IMR-90 (cell line): Measurements from ENCODE around the gene PCBP3. TPM values are rescaled to one million over a fixed set of nuclear protein-coding genes. Genes with fewer than 3 reads are reported as not detected.

Experiments used
- ATAC-seq: fragments of 200-7000 bp; cut with Tn5 transposase; 2 replicates; pipeline ENCODE4 v1.9.1; 2020; ENCODE audit warnings: low read depth, mild to moderate bottlenecking, moderate library complexity
- BruUV-seq: library from RNA; stranded (reverse); fragments of 400-500 nt; replicated peaks from 2 replicates; lab custom pipeline; 2021; lab: Mats Ljungman, UMichigan
- CTCF ChIA-PET: fragments of 300-600 bp; formaldehyde crosslinking; extraction: SDS; loops from one replicate; lab custom pipeline; 2021; ENCODE audit warnings: antibody characterized with exemption; lab: Yijun Ruan, JAX
- POLR2A ChIA-PET: fragments of 300-600 bp; sonication (Branson Sonifier 250); formaldehyde crosslinking; loops from one replicate; lab custom pipeline; 2022; ENCODE audit warnings: antibody characterized with exemption; ENCODE audit not compliant: unreplicated experiment; lab: Charles Lee
- DNase-seq: peaks from one replicate; pipeline ENCODE4 v3.0.0; 2013
- H2AFZ ChIP-seq: replicated peaks from 2 replicates; pipeline ENCODE3; 2013; ENCODE audit warnings: low read length, mild to moderate bottlenecking; ENCODE audit not compliant: poor library complexity
- H2AK5ac ChIP-seq: 2 replicates; pipeline ENCODE4 v1.6.1; 2013; ENCODE audit warnings: low read depth, low read length, inconsistent platforms
- H2AK9ac ChIP-seq: replicated peaks from 2 replicates; pipeline ENCODE3; 2013; ENCODE audit warnings: mild to moderate bottlenecking, low read depth, low read length, moderate library complexity; ENCODE audit not compliant: poor library complexity
- H2BK120ac ChIP-seq: 2 replicates; pipeline ENCODE4 v1.6.1; 2013; ENCODE audit warnings: low read depth, low read length, inconsistent platforms
- H2BK15ac ChIP-seq: 3 replicates; pipeline ENCODE4 v1.6.1; 2013; ENCODE audit warnings: low read depth, low read length, inconsistent platforms
- H2BK20ac ChIP-seq: 2 replicates; pipeline ENCODE4 v1.6.1; 2013; ENCODE audit warnings: low read depth, mild to moderate bottlenecking, inconsistent platforms, low read length, moderate library complexity
- H2BK5ac ChIP-seq: 2 replicates; pipeline ENCODE4 v1.6.1; 2013; ENCODE audit warnings: mild to moderate bottlenecking, low read depth, low read length, inconsistent platforms; ENCODE audit not compliant: poor library complexity, severe bottlenecking
- H3K14ac ChIP-seq: replicated peaks from 2 replicates; pipeline ENCODE4 v1.6.1; 2013; ENCODE audit warnings: low read depth, low read length, inconsistent platforms
- H3K18ac ChIP-seq: 2 replicates; pipeline ENCODE4 v1.6.1; 2013; ENCODE audit warnings: low read depth, low read length, control low read depth
- H3K23ac ChIP-seq: 2 replicates; pipeline ENCODE4 v1.6.1; 2013; ENCODE audit warnings: low read depth, low read length, inconsistent platforms
- H3K27ac ChIP-seq: 2 replicates; pipeline ENCODE4 v1.5.1; 2013; ENCODE audit warnings: mild to moderate bottlenecking, control low read depth, low read length; ENCODE audit not compliant: insufficient read depth
- H3K27me3 ChIP-seq: 2 replicates; pipeline ENCODE4 v1.6.1; 2013; ENCODE audit warnings: low read length; ENCODE audit not compliant: control insufficient read depth, insufficient read depth
- H3K36me3 ChIP-seq: 2 replicates; pipeline ENCODE4 v1.6.1; 2013; ENCODE audit warnings: low read length, mixed read lengths; ENCODE audit not compliant: control insufficient read depth, insufficient read depth
- H3K4ac ChIP-seq: 2 replicates; pipeline ENCODE4 v1.6.1; 2013; ENCODE audit warnings: low read depth, low read length, inconsistent platforms
- H3K4me1 ChIP-seq: 2 replicates; pipeline ENCODE4 v1.6.1; 2013; ENCODE audit warnings: low read length, mixed read lengths; ENCODE audit not compliant: control insufficient read depth, insufficient read depth
- H3K4me2 ChIP-seq: 2 replicates; pipeline ENCODE4 v1.6.1; 2013; ENCODE audit warnings: low read depth, mild to moderate bottlenecking, control low read depth, low read length, moderate library complexity
- H3K4me3 ChIP-seq: 2 replicates; pipeline ENCODE4 v1.5.1; 2013; ENCODE audit warnings: low read depth, mild to moderate bottlenecking, control low read depth, low read length, moderate library complexity; ENCODE audit not compliant: insufficient read depth
- H3K56ac ChIP-seq: 2 replicates; pipeline ENCODE4 v1.6.1; 2013; ENCODE audit warnings: low read length, inconsistent platforms; ENCODE audit not compliant: insufficient read depth; ENCODE audit errors: extremely low read depth
- H3K79me1 ChIP-seq, 2 experiments: 2 replicates each; pipeline ENCODE4 v1.6.1; 2013; ENCODE audit warnings: low read length in 2 of 2, inconsistent platforms in 1 of 2, low read depth in 1 of 2
- H3K9ac ChIP-seq: 2 replicates; pipeline ENCODE4 v1.6.1; 2013; ENCODE audit warnings: low read depth, low read length, control low read depth
- H3K9me1 ChIP-seq: 2 replicates; pipeline ENCODE4 v1.6.1; 2013; ENCODE audit warnings: low read length, inconsistent platforms; ENCODE audit not compliant: insufficient read depth
- H3K9me3 ChIP-seq: 2 replicates; pipeline ENCODE4 v1.6.1; 2013; ENCODE audit warnings: low read length; ENCODE audit not compliant: control insufficient read depth, insufficient read depth
- H4K20me1 ChIP-seq: 2 replicates; pipeline ENCODE4 v1.6.1; 2013; ENCODE audit warnings: low read length, inconsistent platforms; ENCODE audit not compliant: insufficient read depth
- H4K5ac ChIP-seq: 2 replicates; pipeline ENCODE4 v1.6.1; 2013; ENCODE audit warnings: mild to moderate bottlenecking, low read depth, low read length, control low read depth
- H4K8ac ChIP-seq, 2 experiments: 2 replicates each; pipeline ENCODE4 v1.6.1; 2013; ENCODE audit warnings: low read depth in 2 of 2, low read length in 2 of 2, control low read depth in 1 of 2, inconsistent platforms in 1 of 2
- H4K91ac ChIP-seq: 2 replicates; pipeline ENCODE4 v1.6.1; 2013; ENCODE audit warnings: low read depth, low read length, inconsistent platforms; ENCODE audit not compliant: insufficient read depth
- BHLHE40 ChIP-seq: fragments of 150-350 bp; IDR thresholded peaks from 2 replicates; pipeline ENCODE4 v1.6.1; 2016; ENCODE audit warnings: mild to moderate bottlenecking, low read depth, low read length
- CEBPB ChIP-seq: IDR thresholded peaks from 2 replicates; pipeline ENCODE4 v1.6.1; 2012; ENCODE audit warnings: low read depth, low read length, improper control_type of control experiment
- CHD1 ChIP-seq: IDR thresholded peaks from 2 replicates; pipeline ENCODE4 v1.6.1; 2012; ENCODE audit warnings: low read depth, low read length, improper control_type of control experiment
- FOS ChIP-seq: fragments of 150-350 bp; IDR thresholded peaks from 2 replicates; pipeline ENCODE4 v1.6.1; 2016; ENCODE audit warnings: low read depth, low read length
- MAFK ChIP-seq: IDR thresholded peaks from 2 replicates; pipeline ENCODE4 v1.6.1; 2012; ENCODE audit warnings: low read depth, low read length, improper control_type of control experiment
- MAZ ChIP-seq: IDR thresholded peaks from 2 replicates; pipeline ENCODE4 v1.6.1; 2012; ENCODE audit warnings: low read depth, mild to moderate bottlenecking, low read length, improper control_type of control experiment, moderate library complexity, borderline replicate concordance
- MXI1 ChIP-seq: IDR thresholded peaks from 2 replicates; pipeline ENCODE4 v1.6.1; 2012; ENCODE audit warnings: low read depth, mild to moderate bottlenecking, low read length, moderate library complexity, borderline replicate concordance
- NFE2L2 ChIP-seq: fragments of 150-350 bp; IDR thresholded peaks from 2 replicates; pipeline ENCODE4 v1.6.1; 2016; ENCODE audit warnings: low read depth, mild to moderate bottlenecking, low read length
- POLR2A ChIP-seq: IDR thresholded peaks from 2 replicates; pipeline ENCODE4 v1.6.1; 2012; ENCODE audit warnings: mild to moderate bottlenecking, low read depth, low read length
- RAD21 ChIP-seq: IDR thresholded peaks from 2 replicates; pipeline ENCODE4 v1.6.1; 2012; ENCODE audit warnings: low read length, improper control_type of control experiment
- RCOR1 ChIP-seq: IDR thresholded peaks from 2 replicates; pipeline ENCODE4 v1.6.1; 2012; ENCODE audit warnings: mild to moderate bottlenecking, low read length, improper control_type of control experiment; ENCODE audit not compliant: insufficient replicate concordance
- RFX5 ChIP-seq: IDR thresholded peaks from 2 replicates; pipeline ENCODE4 v1.8.0; 2012; ENCODE audit warnings: low read depth, mild to moderate bottlenecking, low read length, moderate library complexity
- SMC3 ChIP-seq: fragments of 150-350 bp; IDR thresholded peaks from 2 replicates; pipeline ENCODE4 v1.6.1; 2016; ENCODE audit warnings: low read depth, mild to moderate bottlenecking, antibody characterized with exemption, low read length, moderate library complexity
- WGBS, 2 experiments: methylation state at CpG; one replicate each; pipeline versions ENCODE4 v1.1.5 to v1.1.7; 2013; ENCODE audit warnings: missing lambda C conversion rate in 2 of 2; ENCODE audit not compliant: insufficient read length in 1 of 2; ENCODE audit errors: extremely low coverage in 2 of 2; 5-methylcytosine and 5-hydroxymethylcytosine counted together
- dilution Hi-C: fragments of 300-500 bp; cut with HindIII; formaldehyde crosslinking; loops from one replicate; pipeline ENCODE4 v1.14.3; 2018; ENCODE audit warnings: low sequenced_read_pairs; ENCODE audit not compliant: unreplicated experiment
- in situ Hi-C: fragments of 300-500 bp; cut with MboI; formaldehyde crosslinking; loops from 3 replicates; pipeline ENCODE4 v1.14.3; 2019; ENCODE audit warnings: low sequenced_read_pairs, inconsistent platforms, mixed read lengths
- intact Hi-C: fragments of 100-400 bp; cut with micrococcal nuclease; formaldehyde crosslinking; loops from 2 replicates; pipeline ENCODE4 v1.10.0; 2022
- polyA plus RNA-seq, 3 experiments: library from polyadenylated mRNA; depleted of rRNA; stranded (reverse); fragments of >200 nt; gene quantifications; 2 replicates each; pipeline ENCODE4 v1.2.3, GENCODE V29; 2012; ENCODE audit warnings: low replicate concordance in 1 of 3
- total RNA-seq: library from RNA; depleted of rRNA; stranded (reverse); fragments of >200 nt; gene quantifications from 2 replicates; pipeline ENCODE4 v1.2.3, GENCODE V29; 2012
- TF ChIP-seq, protein P1 (sequence below): fragments of 150-350 bp; IDR thresholded peaks from 2 replicates; pipeline ENCODE4 v1.6.1; 2017; ENCODE audit warnings: mild to moderate bottlenecking, antibody characterized with exemption, low read length, low read depth
- TF ChIP-seq, protein P2 (sequence below): conservative IDR thresholded peaks from 2 replicates; pipeline ENCODE4 v1.5.1; 2012; ENCODE audit warnings: mild to moderate bottlenecking, low read depth, low read length, improper control_type of control experiment

Gene PCBP3
- total and polyA plus RNA-seq, 2 of the 4 experiments (the other 2 are of a cell fraction) = 2.9 to 3.9 TPM

GRCh38 chr21:45854690-45855247 lies 211.2 kb downstream of the PCBP3 start:
- no peak overlapping the region for H3K9ac ChIP-seq
- ATAC-seq = peak; percentile 61
- TF ChIP-seq MXI1 = no peak
- TF ChIP-seq RAD21 = no peak
- TF ChIP-seq FOS = no peak
- TF ChIP-seq MAZ = no peak
- TF ChIP-seq, protein P1, sequence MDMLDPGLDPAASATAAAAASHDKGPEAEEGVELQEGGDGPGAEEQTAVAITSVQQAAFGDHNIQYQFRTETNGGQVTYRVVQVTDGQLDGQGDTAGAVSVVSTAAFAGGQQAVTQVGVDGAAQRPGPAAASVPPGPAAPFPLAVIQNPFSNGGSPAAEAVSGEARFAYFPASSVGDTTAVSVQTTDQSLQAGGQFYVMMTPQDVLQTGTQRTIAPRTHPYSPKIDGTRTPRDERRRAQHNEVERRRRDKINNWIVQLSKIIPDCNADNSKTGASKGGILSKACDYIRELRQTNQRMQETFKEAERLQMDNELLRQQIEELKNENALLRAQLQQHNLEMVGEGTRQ = no peak
- TF ChIP-seq NFE2L2 = no peak
- no peak for TF ChIP-seq CEBPB
- no peak for TF ChIP-seq POLR2A
- TF ChIP-seq, protein P2, sequence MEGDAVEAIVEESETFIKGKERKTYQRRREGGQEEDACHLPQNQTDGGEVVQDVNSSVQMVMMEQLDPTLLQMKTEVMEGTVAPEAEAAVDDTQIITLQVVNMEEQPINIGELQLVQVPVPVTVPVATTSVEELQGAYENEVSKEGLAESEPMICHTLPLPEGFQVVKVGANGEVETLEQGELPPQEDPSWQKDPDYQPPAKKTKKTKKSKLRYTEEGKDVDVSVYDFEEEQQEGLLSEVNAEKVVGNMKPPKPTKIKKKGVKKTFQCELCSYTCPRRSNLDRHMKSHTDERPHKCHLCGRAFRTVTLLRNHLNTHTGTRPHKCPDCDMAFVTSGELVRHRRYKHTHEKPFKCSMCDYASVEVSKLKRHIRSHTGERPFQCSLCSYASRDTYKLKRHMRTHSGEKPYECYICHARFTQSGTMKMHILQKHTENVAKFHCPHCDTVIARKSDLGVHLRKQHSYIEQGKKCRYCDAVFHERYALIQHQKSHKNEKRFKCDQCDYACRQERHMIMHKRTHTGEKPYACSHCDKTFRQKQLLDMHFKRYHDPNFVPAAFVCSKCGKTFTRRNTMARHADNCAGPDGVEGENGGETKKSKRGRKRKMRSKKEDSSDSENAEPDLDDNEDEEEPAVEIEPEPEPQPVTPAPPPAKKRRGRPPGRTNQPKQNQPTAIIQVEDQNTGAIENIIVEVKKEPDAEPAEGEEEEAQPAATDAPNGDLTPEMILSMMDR = no peak
- no peak for TF ChIP-seq BHLHE40
- no peak for TF ChIP-seq MAFK
- TF ChIP-seq RFX5 = no peak
- no peak for TF ChIP-seq RCOR1
- no peak for TF ChIP-seq CHD1
- TF ChIP-seq SMC3 = no peak

More at GRCh38 chr21:45854690-45855247, 211.2 kb downstream of the PCBP3 start:
- Histone ChIP-seq H3K9me1 (0 out of 2 replicates have a peak, but pooled peaks cover under 1% of the 10 kb centered on the region), H4K91ac (no peak overlapping the region), H2BK20ac (0 out of 2 replicates have a peak overlapping the region, but pooled peaks have one; percentile 53), H3K9me3 (peaks cover 5% of the 10 kb centered on the region; the same call in 1 of the 2 replicates), H4K20me1 (no peaks in the 10 kb centered on the region), H2AFZ (peak overlapping the region; percentile 60), H3K56ac (no peak overlapping the region), H2BK120ac (peak overlapping the region; percentile 17; the same call in 1 of the 2 replicates), H3K23ac (peak overlapping the region; percentile 37; the same call in 1 of the 2 replicates), H3K4me3 (no peak overlapping the region), H2AK9ac (no peak overlapping the region), H2BK15ac (no peak overlapping the region), H2AK5ac (peak overlapping the region; percentile 16; the same call in 1 of the 2 replicates), H4K5ac (no peak overlapping the region), H2BK5ac (no peak overlapping the region), H3K79me1 (no peaks in the 10 kb centered on the region), H3K14ac (no peak overlapping the region; the same call in 1 of the 2 replicates), H3K27me3 (no peaks in the 10 kb centered on the region), H3K4ac (peak overlapping the region; percentile 24; the same call in 1 of the 2 replicates), H3K4me2 (no peak overlapping the region), H3K18ac (no peak overlapping the region), H3K27ac (no peak overlapping the region), H3K36me3 (0 out of 2 replicates have a peak, but pooled peaks cover 2% of the 10 kb centered on the region), H4K8ac (peak overlapping the region in 1 of 2 experiments; percentile 29; a peak in 1 of 4 replicates), H3K4me1 (no peaks in the 10 kb centered on the region)
- no TSS peak for BruUV-seq
- dilution Hi-C loops = no loop called here
- CTCF ChIA-PET = no interaction called here
- intact Hi-C loops = no loop called here
- in situ Hi-C loops = no loop called here
- peak; percentile 17 for DNase-seq
- POLR2A ChIA-PET = no interaction called here
- 49% methylated on average over 3 of the region's 12 CpGs; no CpG with 5 or more reads in 1 of the 2 experiments for WGBS, 2 experiments
